ENCODE data around the gene KDM4B.

Gene KDM4B

DNA sequence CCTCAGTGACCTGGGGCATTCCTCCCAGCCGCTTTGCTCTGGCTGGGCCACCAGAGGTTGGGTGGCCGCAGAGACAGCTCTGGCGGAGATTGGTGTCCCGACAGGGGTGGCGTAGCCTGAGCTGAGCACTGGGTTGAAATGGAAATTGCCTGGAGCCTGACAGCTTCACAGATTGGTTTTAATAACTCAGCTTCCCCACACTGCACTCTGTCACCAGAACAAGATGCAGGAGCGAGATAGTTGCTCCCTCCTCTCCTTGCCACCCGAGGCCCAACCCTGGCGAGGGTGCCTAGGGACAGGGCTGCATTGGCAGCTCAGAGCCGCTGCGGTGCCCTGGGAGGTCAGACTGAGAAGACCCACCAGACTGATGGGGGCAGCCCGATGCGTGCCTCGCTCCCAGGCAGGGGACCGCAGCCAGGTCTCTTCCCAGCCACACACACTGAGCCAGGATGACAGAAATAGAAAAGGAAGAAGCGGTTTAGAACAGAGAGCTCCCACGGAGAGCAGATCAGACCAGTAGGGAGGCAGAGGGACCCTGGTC, 84.1 kb downstream of the KDM4B start:
- no peak for DNase-seq

DNA sequence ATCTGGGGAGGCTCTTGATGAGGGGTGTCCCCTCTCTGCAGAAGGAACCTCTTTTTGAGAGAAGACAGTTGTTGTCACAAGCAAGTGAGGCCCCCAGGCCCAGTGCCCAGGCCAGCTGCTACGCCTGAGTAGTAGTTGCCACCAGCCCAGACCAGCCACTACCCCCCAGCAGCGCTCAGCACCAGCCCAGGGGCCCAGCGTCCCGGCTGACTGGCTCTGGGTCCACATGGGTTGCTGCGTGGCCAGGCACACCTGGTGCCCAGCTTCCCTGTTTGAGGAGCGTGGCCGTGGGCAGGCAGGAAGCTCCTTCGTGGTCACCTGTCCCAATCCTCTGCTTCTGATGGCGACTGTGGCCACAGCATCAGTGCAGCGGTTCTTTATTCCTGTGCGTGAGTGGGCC, 84.7 kb downstream of the KDM4B start:
- no peak for DNase-seq

DNA sequence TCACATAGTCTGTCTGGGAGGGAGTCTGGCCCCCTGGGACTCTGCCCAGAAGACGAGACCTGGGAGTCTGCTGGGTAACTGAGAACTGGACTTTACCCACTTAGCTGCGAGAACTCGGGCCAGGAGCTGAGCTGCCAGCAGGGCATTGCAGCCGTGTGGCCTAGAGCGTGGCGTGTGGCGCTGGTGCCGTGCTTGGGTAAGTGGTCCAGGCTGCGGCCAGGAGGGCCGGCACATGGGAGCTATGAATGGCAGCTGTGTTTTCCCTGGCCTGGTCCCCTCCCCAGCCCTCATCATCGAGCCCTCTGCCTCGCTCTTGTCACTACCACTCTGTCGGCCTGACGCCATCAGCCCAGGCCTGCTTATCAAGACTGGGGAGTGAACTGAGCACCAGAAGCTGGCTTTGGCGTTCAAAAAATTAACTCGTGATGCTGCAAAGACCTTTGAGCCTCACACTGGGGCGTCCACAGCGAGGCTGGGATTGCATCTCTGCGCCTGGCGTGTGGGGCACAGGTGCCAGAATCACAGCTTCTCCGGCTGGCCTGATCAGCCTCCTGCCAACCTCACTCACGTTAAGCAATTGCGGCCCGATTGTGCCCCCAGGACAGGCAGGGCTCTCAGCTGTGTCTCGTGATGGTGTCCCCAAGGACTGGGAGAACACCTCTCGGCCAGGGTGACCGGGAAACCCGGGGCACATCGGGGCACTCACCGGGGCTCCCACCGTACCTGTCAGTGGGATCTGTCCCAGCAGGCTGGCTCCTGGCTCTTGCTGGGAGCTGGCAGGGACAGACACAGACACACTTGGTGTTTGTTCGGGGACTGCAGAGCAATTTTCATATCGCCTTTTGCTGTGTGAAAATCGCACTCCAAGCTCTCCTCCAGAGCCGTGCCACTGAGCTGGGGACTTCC, 85.9 kb downstream of the KDM4B start:
- no peak for DNase-seq

DNA sequence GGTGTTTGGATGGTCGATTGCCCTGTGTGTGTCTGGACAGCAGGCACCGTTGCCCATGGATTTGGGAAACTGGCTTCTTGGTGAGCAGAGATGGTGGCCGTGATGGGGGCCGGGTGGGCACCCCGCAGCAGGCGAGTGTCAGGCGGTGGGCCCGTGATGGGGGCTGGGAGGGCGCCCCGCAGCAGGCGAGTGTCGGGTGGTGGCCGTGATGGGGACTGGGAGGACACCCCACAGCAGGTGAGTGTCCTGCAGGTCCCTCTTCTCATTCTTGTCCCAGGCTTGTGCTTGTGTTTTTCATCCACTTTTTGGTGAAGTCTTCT, 86.5 kb downstream of the KDM4B start:
- DNase-seq, result no peak

DNA sequence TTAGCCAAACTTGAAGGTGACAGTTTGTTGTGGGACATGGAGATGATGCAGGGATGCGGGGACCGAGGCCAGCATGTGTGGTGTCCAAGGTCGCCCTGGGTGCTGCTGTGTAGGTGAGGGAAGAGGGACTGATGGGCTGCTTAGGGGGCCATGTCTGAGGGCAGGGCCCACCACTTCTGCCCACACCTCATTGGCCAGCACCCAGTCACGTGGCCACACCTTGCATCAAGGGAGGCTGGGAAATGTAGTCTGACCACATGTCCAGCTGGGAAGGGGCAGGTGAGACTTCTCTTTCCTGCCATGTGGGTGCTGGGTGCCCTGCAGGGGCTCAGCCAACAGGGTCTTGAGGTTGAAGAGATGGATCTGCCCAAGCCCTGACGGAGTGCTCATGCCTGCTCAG, 88.9 kb downstream of the KDM4B start:
- no peak for DNase-seq

DNA sequence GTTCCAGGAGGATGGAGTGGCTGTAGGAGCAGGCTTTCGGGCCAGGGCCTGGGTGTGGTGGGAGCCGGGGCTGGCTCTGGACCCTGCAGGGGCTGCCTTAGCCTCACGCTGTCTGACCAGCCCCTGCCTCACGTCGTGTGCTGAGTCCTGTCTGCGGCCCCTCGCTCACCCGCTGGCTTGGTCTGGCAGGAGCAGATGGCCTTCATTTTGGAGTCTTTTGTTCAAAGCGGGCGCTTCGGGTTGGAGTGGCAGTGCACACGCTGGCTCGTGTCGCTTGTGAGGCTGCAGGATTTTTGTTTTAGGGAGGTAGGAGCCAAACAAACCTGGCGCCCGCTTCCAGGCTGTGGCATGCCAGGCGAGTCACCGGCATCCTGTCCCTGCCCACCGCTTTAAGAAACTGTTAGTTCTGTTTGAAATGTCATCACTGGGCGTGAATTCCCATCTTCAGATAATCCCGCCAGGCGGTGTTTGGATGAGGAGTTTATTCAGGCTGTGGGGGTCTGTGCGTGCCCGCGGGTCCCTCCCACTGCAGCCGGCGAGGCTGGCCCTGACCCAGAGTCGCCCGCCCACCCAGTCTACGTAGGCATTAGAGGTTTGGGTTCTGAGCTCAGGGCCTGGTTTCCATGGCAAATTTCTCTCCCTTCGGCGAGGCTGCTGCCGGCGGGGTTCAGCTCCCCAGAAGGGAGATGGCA, 89.8 kb downstream of the KDM4B start:
- DNase-seq, result no peak

DNA sequence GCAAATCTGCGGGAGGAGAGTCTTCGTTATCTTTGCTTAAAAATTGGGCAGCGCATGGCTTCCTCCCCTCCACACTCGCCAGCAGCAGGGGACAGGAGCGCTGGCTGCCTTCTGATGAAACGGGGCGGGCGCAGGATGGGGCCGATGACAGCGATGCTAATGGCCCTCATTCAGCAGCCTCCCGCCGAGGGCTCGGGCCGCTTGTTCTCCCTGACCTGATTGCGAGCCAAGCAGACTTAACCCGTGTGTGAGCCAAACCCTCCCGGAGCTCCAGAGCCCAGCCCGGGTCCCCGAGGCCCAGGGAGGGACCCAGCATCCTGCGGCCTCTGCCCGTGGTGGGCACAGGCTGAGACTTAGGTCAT, 90.3 kb downstream of the KDM4B start:
- no peak for DNase-seq

DNA sequence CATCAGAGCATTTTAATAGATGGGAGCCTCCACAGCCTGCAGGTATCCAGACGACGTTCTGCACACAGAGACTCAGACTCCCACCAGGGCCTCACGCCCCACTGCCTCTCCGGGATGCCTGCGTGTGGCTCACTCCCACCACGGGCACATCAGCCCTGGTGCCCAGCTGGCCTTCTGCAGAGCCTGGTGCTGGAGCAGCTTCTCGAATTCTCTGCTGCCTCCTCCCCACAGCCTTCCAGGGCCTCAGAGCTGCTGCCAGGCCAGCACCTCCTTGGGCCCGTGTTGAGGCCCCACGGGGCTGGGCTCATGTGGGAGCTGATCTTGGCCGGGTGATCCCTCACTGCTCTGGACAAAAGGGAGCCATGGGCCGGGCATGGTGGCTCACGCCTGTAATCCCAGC, 90.9 kb downstream of the KDM4B start:
- DNase-seq, result no peak

DNA sequence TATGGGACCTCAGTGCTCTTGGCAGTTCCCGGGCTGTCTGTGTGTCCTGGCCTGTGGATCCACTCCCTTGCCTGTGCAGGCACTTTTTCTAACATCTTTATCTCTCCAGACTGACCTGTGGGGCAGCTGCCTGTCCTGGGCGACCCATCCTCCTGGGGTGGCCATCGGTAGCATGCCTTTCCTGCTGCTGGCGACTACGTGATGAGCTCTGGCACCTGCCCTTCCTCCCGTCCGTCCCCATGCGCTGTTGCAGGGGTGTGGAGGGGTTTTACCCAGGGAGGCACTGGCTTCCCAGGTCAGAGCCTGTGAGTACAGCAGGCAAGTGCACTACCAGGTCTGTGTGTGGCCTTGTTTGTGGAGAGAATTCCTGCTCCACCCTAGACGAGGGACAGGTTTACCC, 93.3 kb downstream of the KDM4B start:
- DNase-seq, result no peak

DNA sequence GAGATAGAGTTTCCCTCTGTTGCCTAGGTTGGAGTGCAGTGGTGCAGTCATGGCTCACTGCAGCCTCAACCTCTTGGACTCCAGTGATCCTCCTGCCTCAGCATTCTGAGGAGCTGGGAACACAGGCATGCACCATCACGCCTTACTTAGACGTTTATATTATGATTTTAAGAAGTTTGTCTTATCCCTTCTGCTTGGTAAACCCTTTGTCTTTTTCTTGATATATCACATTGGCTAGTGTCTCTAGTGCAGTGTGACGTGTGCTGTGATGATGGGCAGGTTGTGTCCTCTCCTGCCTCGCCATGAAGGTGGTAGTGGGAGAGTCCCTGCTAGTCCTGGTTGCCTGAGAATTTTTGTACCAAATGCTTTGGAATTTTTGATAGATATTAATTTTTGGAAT, 93.9 kb downstream of the KDM4B start:
- no peak for DNase-seq

DNA sequence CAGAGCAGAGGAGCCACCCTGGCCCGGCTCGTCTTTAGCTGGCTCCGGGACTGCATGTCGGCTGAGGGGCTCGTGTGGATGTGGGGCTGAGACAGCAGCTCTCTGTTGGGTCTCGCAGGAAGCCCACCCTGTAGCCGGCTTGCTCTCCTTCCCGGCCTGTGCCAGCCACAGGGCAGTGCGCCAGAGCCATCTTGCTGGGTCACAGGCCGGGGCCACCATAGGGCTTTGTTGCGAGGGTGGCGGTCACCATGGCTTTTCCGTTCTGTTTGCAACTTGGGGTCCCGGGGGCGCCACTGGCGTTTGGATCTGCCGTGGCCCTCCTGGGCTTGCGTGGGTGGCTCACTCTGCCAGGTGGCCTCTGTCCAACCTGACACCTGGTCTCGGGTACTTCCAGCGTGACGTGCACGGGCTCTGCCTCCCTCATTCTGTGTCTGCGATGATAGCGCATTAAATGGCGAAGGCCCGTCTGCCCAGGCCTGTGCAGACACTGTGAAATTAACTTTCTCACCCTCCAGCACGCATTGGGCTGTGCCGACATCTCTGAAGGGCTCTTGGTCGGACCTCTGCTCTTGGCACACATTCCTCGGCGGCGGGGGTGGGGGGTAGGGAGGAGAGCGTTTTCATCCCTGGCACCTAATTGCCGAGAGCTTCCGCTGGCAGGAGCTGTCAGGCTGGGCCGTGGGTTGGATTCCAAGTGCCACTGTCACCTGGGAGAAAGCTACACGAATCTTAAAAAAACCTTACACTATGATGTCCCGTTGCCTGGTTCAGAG, 95.1 kb downstream of the KDM4B start:
- no peak for DNase-seq

DNA sequence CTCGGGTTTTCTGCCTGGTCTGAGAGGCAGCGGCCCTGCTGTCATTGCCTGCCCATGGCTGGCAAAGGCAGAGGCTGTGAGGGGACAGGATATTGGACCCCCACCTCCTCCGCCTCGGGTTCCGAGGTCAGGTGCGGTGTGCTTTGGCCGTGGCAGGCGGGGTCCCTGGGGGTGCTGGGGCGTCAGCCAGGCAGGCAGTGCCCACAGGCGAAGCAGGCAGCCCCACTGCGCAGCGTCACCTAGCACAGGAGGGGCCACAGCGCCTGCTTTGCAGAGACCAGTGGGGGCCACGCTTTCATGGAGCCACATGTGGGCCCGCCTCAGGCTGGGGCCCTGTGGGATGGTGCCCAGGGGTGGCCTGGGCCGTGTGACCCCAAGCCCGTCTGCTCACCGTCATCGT, 96.0 kb downstream of the KDM4B start:
- no peak for DNase-seq

DNA sequence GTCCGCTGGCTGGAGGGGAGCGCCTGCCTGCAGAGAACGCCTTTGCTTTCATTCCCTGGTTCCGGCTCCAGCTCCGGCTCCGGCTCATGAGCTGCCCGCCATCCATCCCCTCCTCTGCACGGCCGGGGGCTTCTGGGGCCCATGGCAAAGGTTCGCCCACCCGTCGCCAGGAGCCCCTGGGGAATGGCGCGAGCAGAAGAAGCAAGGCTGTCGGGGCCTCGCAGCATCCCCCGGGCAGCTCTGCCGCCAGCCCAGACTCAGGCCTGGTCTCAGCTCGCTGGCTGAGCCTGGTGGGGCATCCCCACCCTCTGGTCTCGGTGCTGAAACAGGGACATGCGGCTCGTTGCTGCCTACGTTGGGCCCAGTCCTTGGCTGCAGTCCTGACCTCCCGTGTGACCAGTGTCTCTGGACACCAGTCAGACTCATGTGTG, 96.8 kb downstream of the KDM4B start:
- no peak for DNase-seq

DNA sequence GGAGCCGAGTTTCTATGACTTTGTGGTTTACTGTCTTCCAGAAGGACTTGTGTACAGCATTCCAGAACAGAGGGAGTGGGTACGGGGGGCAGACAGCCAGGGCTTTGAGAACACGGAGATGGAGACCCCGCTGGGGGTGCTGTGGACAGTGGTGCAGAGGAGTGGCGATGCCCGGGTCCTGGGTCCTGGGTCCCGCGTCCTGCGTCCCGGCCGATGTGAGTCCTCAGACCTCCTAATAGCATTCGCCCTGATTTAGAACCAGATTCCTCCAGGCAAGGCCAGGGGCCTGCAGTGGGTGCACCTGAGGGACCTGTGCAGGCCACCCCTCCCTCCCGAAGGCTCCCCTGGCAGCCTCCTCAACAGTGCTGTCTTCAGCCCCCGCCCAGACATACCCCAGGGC, 97.9 kb downstream of the KDM4B start:
- DNase-seq, result no peak

DNA sequence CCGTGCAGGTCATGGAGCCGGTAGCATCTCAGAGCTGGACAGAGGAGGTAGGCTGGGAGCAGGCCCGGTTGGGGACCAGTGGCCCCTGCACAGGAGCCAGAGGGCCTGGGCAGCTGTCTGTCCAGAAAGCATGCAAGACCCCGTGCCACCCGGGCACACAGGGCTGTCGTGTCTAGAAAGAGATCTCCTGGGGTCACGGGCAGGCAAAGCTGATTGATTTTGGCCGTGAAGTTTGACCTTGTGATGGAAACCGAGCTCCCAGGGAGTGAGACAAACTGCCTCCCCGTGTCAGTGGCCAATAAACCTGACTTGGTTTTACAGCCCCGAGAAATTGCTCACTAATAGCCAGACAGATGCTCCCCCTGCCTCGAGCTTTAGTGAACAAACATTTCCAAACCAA, 98.8 kb downstream of the KDM4B start:
- no peak for DNase-seq

DNA sequence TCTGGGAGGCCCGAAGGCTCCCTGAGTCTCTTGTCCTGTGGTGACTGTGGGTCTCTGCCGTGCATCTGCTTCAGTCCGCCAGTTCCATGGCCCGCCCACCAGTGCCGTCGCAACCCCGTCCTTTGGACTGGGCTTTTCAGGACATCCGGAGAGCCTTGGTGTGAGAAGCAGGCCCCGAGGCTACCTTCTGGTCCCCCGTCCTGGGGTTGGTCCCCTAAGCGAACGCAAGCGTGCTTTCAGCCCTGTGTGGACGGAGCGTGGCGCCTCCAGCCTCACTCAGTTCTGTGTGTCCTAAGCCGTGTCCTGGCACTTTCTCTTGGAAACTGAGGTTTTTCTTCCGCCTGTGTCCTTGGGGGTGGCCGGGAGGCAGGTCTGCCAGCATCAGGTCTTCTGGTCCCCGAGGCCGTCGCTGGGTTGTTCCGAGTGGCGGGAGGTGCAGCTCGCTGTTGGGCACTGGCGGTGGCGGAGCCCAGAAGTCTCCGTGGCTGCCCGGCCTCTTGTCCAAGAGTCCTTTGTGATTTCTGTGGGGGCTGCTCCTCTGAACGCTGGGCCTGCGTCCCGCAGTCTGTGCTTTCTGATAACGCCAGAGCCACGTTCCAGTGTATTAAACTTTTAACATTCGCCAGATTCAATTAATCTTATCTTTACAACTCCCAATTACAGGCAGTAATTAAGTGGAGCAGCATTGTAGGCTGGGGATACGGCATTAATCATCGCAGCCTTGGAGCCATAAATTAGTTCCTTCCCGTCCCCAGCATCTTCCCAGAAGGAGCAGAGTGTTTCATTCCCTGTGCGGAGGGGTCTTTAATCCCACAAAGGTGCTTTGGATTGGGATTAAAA, 99.5 kb downstream of the KDM4B start:
- no peak for DNase-seq

DNA sequence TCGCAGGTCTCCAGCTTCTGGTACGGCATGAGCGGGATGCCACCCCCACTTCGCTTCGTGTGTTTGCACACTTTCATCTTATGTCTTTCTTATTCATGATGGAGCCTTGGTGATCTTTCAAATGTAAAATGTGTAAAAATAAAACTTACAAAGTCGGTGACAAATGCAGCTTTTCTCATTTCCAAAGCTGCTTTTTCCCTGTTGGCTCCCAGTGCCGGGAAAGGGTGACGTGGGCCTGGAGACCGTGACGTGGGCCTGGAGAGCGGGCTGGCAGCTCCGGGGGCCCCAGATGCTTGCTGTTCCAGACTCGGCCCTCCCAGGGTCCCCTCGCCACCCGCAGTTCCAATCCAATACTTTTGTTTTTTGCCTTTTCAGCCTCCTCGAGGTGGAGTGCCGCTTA, 101.4 kb downstream of the KDM4B start:
- no peak for DNase-seq

DNA sequence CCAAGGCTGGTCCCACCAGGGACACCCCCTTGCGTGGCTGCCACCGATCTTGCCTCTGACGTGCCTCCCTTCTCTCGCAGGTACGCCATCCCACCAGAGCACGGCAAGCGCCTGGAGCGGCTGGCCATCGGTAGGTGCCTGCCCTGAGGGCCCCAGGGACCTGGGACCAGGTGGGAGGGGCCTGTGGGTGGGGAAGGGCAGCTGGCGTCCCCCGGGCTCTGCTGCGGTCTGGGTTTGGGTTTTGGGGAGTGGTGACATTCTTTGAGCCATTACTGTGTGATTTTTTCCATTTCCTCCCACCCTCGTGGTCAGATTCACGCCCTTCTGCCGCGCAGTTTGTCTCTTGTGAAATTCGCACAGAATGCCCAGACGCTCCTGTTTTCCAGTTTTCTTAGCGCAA, 102.0 kb downstream of the KDM4B start:
- DNase-seq, result no peak

DNA sequence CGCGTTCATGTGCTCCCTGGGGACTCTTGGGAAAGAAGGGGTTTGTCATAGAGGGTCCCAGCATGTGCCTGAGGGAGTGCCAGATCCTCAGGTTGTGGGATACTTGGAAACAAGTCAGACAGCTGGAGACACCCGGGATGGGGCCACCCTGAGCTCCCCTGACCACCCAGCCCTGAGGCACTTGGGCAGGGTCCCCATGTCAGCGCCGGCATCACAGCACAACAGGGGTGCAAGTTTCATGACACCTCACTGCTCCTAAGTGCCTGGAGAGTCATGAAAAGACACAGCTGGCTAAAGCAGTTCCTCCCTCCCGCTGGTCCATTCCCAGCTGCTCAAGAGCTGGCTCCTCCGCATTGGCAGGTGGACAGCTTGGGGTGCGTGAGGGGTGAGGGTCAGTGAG, 102.7 kb downstream of the KDM4B start:
- DNase-seq, result no peak

DNA sequence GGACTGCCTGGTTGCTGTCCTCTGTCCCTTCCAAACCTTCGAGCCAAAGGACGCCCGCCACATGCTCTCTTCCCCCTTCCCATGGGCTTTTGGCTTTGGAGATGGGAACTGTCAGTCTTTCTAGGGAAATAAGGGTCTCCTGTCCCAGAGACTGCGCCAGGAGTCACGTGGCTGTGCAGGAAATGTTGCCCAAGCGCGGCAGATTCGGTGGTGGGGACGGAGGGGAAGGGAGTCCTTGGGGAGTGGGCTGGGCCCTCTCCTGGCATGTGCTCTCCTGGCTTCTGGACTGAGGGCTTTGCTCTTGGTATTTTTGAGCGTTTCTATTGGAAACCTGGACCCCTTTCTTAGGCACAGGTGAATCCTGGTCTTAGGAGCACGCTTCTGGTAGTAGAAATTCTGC, 103.2 kb downstream of the KDM4B start:
- no peak for DNase-seq

DNA sequence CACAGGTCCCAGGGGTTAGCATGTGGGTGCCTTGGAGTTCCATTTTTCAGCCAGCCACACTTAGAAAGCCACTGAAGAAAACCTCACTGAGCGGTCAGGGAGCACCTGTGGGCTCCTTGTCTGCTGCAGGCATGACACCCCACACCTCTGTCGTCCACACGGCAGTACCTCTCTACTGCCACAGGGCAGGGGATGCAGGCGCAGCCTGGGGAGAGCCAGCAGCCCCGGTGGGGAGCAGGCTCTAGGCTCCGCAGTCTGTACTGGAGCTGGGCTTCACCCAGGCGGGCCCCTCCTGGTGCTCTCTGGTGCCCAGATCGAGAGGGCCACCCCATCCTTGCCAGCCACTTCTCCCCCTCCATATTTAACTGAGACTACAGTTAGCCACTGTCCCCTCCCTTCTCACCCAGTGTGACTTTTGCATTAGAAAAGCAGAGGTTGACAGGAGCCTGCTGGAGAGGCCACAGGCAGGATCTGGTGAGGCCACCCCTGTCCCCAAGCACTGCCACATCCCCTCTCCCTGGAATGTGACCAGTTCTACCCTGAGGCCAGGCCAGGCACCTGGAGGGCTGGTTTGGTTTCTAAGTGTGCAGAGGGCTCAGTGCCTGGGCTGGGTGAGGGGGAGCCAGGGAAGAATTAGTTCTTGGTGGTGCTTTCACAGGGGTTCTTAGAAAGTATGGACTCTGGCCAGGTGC, 104.4 kb downstream of the KDM4B start:
- no peak for DNase-seq

DNA sequence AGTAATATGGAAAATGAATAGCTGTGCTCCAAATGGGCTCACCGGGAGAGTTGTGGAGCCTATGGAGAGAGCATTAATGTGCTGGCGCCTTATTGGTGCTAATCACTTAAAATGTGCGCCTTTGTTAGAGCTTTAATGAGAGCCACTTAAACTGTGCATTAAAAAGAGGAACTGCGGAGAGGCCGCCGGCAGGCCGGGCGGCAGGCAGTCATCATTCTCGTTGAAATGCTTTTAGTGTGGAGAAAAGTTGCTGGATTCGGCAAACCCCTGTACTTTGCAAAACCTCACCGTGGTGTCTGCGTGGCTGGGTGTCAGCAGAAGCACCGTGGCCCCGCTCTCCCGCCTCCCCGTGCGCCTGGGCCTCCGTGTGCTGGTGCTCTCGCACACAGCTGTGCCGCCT, 105.5 kb downstream of the KDM4B start:
- DNase-seq, result no peak

Data from NCI-H2029 (cell line).